HCT116 (cell line): ENCODE results near the gene DDX28. TPM values are rescaled to one million over a fixed set of nuclear protein-coding genes. Genes with fewer than 3 reads are reported as not detected.

Source experiments
- ATAC-seq: fragments of 200-7000 bp; cut with Tn5 transposase; 2 replicates; pipeline ENCODE4 v1.9.1; 2020; ENCODE audit warnings: mild to moderate bottlenecking, moderate library complexity
- BruUV-seq: library from RNA; stranded (reverse); fragments of 400-500 nt; replicated peaks from 2 replicates; lab custom pipeline; 2021; lab: Mats Ljungman, UMichigan
- CTCF ChIA-PET: fragments of 300-600 bp; sonication (Branson Sonifier 250); formaldehyde crosslinking; loops from one replicate; lab custom pipeline; 2021; ENCODE audit warnings: antibody characterized with exemption; lab: Charles Lee
- POLR2A ChIA-PET: fragments of 300-600, 350-600 bp; sonication (Branson Sonifier 250); formaldehyde crosslinking; loops from one replicate; lab custom pipeline; 2021; ENCODE audit warnings: antibody characterized with exemption; lab: Charles Lee
- RAD21 ChIA-PET, 2 experiments: fragments of 300-600 bp; sonication (Branson Sonifier 250); formaldehyde crosslinking; loops; one replicate each; lab custom pipeline; 2023; ENCODE audit warnings: low total read pairs in 2 of 2; ENCODE audit not compliant: uncharacterized antibody in 2 of 2, unreplicated experiment in 2 of 2, low non-redundant PET in 1 of 2; lab: Charles Lee
- DNase-seq: peaks from one replicate; pipeline ENCODE4 v3.0.0-alpha.2; 2010; ENCODE audit warnings: low read depth, low spot score
- H2AFZ ChIP-seq: fragments of 200-600 bp; shearing (Covaris generic), sonication (generic); 2 replicates; pipeline ENCODE4 v1.6.1; 2017; ENCODE audit warnings: low read depth, mixed run types, mixed read lengths, antibody characterized with exemption, low read length; ENCODE audit not compliant: poor library complexity, severe bottlenecking
- H3K27ac ChIP-seq: 2 replicates; pipeline ENCODE4 v1.5.1; 2012; ENCODE audit warnings: low read depth, low read length
- H3K27me3 ChIP-seq: fragments of 200-600 bp; sonication (generic); 2 replicates; pipeline ENCODE4 v1.6.1; 2016; ENCODE audit warnings: mixed run types, low read length, mixed read lengths; ENCODE audit not compliant: insufficient read depth
- H3K36me3 ChIP-seq, 2 experiments: fragments of 200-500 bp in 1 of 2; fragments of 200-600 bp in 1 of 2; sonication (Bioruptor generic) in 1 of 2; sonication (generic) in 1 of 2; 2 replicates each; pipeline versions ENCODE4 v1.5.1 to v1.6.1; 2014 to 2016; ENCODE audit warnings: low read length in 2 of 2, inconsistent platforms in 1 of 2, mixed read lengths in 1 of 2, mixed run types in 1 of 2; ENCODE audit not compliant: insufficient read depth in 2 of 2, control insufficient read depth in 1 of 2
- H3K4me1 ChIP-seq, 2 experiments: fragments of 200-600 bp in 1 of 2; sonication (generic) in 1 of 2; 2 replicates each; pipeline versions ENCODE4 v1.5.1 to v1.6.1; 2012 to 2017; ENCODE audit warnings: low read length in 2 of 2, inconsistent platforms in 1 of 2, mild to moderate bottlenecking in 1 of 2, mixed read lengths in 1 of 2, mixed run types in 1 of 2, moderate library complexity in 1 of 2; ENCODE audit not compliant: insufficient read depth in 2 of 2, control insufficient read depth in 1 of 2
- H3K4me2 ChIP-seq: fragments of 200-600 bp; sonication (generic); 2 replicates; pipeline ENCODE4 v1.6.1; 2017; ENCODE audit warnings: mixed run types, low read length, mixed read lengths
- H3K4me3 ChIP-seq, 2 experiments: fragments of 200-600 bp in 1 of 2; sonication (generic) in 1 of 2; replicated peaks in 1 of 2; 2 replicates each; pipeline ENCODE4 v1.5.1; 2011 to 2016; ENCODE audit warnings: low read length in 2 of 2, control low read depth in 1 of 2, low read depth in 1 of 2, mild to moderate bottlenecking in 1 of 2, mixed read lengths in 1 of 2, mixed run types in 1 of 2
- H3K79me2 ChIP-seq: fragments of 200-600 bp; sonication (generic); 2 replicates; pipeline ENCODE4 v1.6.1; 2017; ENCODE audit warnings: mild to moderate bottlenecking, mixed run types, low read length, moderate library complexity, mixed read lengths; ENCODE audit not compliant: insufficient read depth
- H3K9ac ChIP-seq: fragments of 200-600 bp; sonication (generic); 2 replicates; pipeline ENCODE4 v1.6.1; 2016; ENCODE audit warnings: low read length, mixed read lengths
- H3K9me2 ChIP-seq: fragments of 200-600 bp; sonication (generic), shearing (Covaris generic); 2 replicates; pipeline ENCODE4 v1.6.1; 2017; ENCODE audit warnings: mixed run types, mild to moderate bottlenecking, moderate library complexity; ENCODE audit not compliant: insufficient read depth
- H3K9me3 ChIP-seq, 2 experiments: fragments of 200-500 bp in 1 of 2; fragments of 200-600 bp in 1 of 2; sonication (Bioruptor generic) in 1 of 2; sonication (generic) in 1 of 2; 2 replicates each; pipeline ENCODE4 v1.6.1; 2014 to 2017; ENCODE audit warnings: low read length in 2 of 2, mixed read lengths in 2 of 2, inconsistent platforms in 1 of 2, low read depth in 1 of 2, mild to moderate bottlenecking in 1 of 2, mixed run types in 1 of 2, moderate library complexity in 1 of 2; ENCODE audit not compliant: control insufficient read depth in 1 of 2, insufficient read depth in 1 of 2
- H4K20me1 ChIP-seq: fragments of 200-600 bp; sonication (generic), shearing (Covaris generic); 2 replicates; pipeline ENCODE4 v1.6.1; 2017; ENCODE audit warnings: mixed run types, mild to moderate bottlenecking, moderate library complexity; ENCODE audit not compliant: insufficient read depth
- CBX3 ChIP-seq: IDR thresholded peaks from 2 replicates; pipeline ENCODE4 v1.6.1; 2012; ENCODE audit warnings: low read depth
- CEBPB ChIP-seq: IDR thresholded peaks from 2 replicates; pipeline ENCODE4 v1.6.1; 2012; ENCODE audit warnings: low read depth
- ELF1 ChIP-seq: IDR thresholded peaks from 2 replicates; pipeline ENCODE4 v1.6.1; 2012; ENCODE audit warnings: low read depth, borderline replicate concordance
- JUND ChIP-seq: IDR thresholded peaks from 2 replicates; pipeline ENCODE4 v1.6.1; 2012
- RAD21 ChIP-seq: IDR thresholded peaks from 2 replicates; pipeline ENCODE4 v1.6.1; 2012; ENCODE audit warnings: low read depth, mild to moderate bottlenecking
- SIN3A ChIP-seq: IDR thresholded peaks from 2 replicates; pipeline ENCODE4 v1.6.1; 2012; ENCODE audit warnings: low read depth
- SP1 ChIP-seq: IDR thresholded peaks from 2 replicates; pipeline ENCODE4 v1.6.1; 2012; ENCODE audit warnings: low read depth
- TCF7L2 ChIP-seq: IDR thresholded peaks from 2 replicates; pipeline ENCODE4 v1.7.0; 2011; ENCODE audit warnings: borderline replicate concordance, inconsistent platforms; ENCODE audit not compliant: insufficient read depth, insufficient read length; ENCODE audit errors: extremely low read depth
- YY1 ChIP-seq: IDR thresholded peaks from 2 replicates; pipeline ENCODE4 v1.6.1; 2011; ENCODE audit warnings: low read length, low read depth, moderate library complexity, mild to moderate bottlenecking; ENCODE audit not compliant: insufficient replicate concordance; ENCODE audit errors: extremely low read depth
- ZFX ChIP-seq: fragments of 450-650 bp; IDR thresholded peaks from 2 replicates; pipeline ENCODE4 v1.6.1; 2017
- ZNF274 ChIP-seq: fragments of 200-500 bp; sonication (Bioruptor generic); IDR thresholded peaks from 2 replicates; pipeline ENCODE4 v1.6.1; 2014; ENCODE audit warnings: mild to moderate bottlenecking, low read depth, low read length, inconsistent platforms
- intact Hi-C: fragments of 100-400 bp; cut with micrococcal nuclease; formaldehyde crosslinking; loops from 2 replicates; pipeline ENCODE4 v1.10.0; 2022
- total RNA-seq: library from RNA; stranded (reverse); gene quantifications from one replicate; pipeline ENCODE4 v1.2.1, GENCODE V29; 2021; ENCODE audit not compliant: unreplicated experiment
- TF ChIP-seq, protein P1 (sequence below): IDR thresholded peaks from 2 replicates; pipeline ENCODE4 v1.6.1; 2011; ENCODE audit warnings: mild to moderate bottlenecking, low read length, moderate library complexity; ENCODE audit not compliant: insufficient replicate concordance; ENCODE audit errors: extremely low read depth
- TF ChIP-seq, protein P2 (sequence below), 3 experiments: fragments of 200-600 bp in 1 of 3; sonication (generic) in 1 of 3; IDR thresholded peaks in 2 of 3; conservative IDR thresholded peaks in 1 of 3; 2 replicates each; pipeline ENCODE4 v1.5.1; 2012 to 2017; ENCODE audit warnings: low read depth in 2 of 3, low read length in 2 of 3, antibody characterized with exemption in 1 of 3, borderline replicate concordance in 1 of 3, control low read depth in 1 of 3, mild to moderate bottlenecking in 1 of 3, mixed read lengths in 1 of 3, mixed run types in 1 of 3, moderate library complexity in 1 of 3; ENCODE audit not compliant: insufficient read depth in 1 of 3
- TF ChIP-seq, protein P3 (sequence below): IDR thresholded peaks from 2 replicates; pipeline ENCODE4 v1.6.1; 2012

DDX28 gene
- total RNA-seq, 1 experiment from 2014 or later, result 13.8 TPM

DNA sequence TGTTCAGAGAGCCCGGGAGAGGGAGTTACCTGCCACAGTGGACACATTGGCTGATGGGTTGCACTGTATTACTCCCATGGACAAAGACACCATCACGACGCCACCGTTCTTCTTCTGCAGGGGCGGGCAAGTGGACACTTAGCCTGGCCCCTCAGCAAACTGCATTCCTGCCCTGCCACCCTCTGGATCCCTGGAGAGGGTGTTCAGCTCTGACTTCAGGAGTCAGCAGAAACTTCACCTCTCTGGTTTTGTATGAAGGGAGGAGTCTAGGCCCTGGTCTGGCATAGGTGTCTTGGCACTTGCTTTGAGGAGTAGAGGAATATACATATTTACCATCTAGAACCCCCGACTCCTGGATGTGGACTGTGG, 33.0 kb downstream of the DDX28 start:
- no peaks in the 10 kb centered on the region for H3K79me2 ChIP-seq
- no peak for TF ChIP-seq SIN3A
- TF ChIP-seq, all 23 proteins: peak for 0
- H3K4me3 ChIP-seq, result no peak overlapping the region
- H3K4me1 ChIP-seq, result peaks cover 5 to 13% of the 10 kb centered on the region in 2 experiments; a peak in 3 of 4 replicates
- no peak overlapping the region for H3K9ac ChIP-seq
- H3K36me3 ChIP-seq, result no peaks in the 10 kb centered on the region
- BruUV-seq, result no TSS peak
- no peak for DNase-seq
- ATAC-seq, result no peak
- intact Hi-C loops, result no loop called here
- no peak overlapping the region for H2AFZ ChIP-seq
- no peaks in the 10 kb centered on the region for H4K20me1 ChIP-seq
- ChIA-PET CTCF (no interaction called here), POLR2A (no interaction called here), RAD21 (no interaction called here)
- H3K27ac ChIP-seq, result no peak overlapping the region
- no peak overlapping the region for H3K4me2 ChIP-seq
- no peaks in the 10 kb centered on the region for H3K27me3 ChIP-seq
- no peaks in the 10 kb centered on the region for H3K9me2 ChIP-seq
- no peaks in the 10 kb centered on the region for H3K9me3 ChIP-seq

DNA sequence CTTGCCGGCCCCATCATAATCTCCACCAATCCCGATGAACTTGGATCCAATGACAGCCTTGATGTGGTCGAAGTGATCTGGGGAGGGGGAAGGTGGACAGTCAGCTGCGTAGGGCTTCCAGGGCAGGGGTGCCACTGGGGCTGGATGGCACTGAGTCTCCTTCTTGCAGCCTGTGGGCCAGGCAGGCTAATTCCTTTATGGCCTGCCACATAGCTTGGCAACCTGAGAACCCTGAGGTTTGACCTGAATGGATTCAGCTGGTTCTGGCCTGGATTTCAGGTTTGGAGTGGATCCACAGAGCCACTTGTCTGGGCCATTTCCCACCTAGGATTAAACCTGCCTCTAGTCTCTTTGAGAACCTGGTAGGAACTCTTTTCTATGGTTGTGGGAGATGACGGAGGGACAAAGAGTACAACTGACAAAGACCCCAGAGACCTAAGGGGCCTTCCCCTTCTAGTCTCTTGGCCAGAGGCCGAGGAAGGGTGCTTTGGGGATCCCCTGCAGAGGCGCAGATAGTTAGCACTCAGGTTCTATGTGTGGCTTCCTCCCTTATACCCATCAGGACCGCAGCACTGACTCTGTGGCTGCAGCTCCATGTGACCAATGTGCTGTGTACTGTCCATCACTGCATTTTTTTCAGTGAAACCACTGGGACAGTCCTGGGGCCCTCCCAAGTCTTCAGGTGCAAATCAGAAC, 33.6 kb downstream of the DDX28 start:
- RAD21 ChIA-PET, result no interaction called here
- POLR2A ChIA-PET, result no interaction called here
- no peaks in the 10 kb centered on the region for H4K20me1 ChIP-seq
- no peak overlapping the region for H3K4me3 ChIP-seq
- H3K9me2 ChIP-seq, result no peaks in the 10 kb centered on the region
- intact Hi-C loops, result no loop called here
- no peak overlapping the region for H3K27ac ChIP-seq
- H2AFZ ChIP-seq, result no peak overlapping the region
- H3K27me3 ChIP-seq, result no peaks in the 10 kb centered on the region
- ATAC-seq (no peak), DNase-seq (no peak)
- H3K9me3 ChIP-seq, result no peaks in the 10 kb centered on the region
- peaks cover 5 to 13% of the 10 kb centered on the region in 2 experiments; a peak in 3 of 4 replicates for H3K4me1 ChIP-seq
- H3K36me3 ChIP-seq, result no peaks in the 10 kb centered on the region
- no TSS peak for BruUV-seq
- no peak overlapping the region for H3K4me2 ChIP-seq
- CTCF ChIA-PET, result no interaction called here
- H3K9ac ChIP-seq, result no peak overlapping the region
- H3K79me2 ChIP-seq, result no peaks in the 10 kb centered on the region
- TF ChIP-seq SIN3A (no peak), YY1 (no peak), ELF1 (no peak), ZFX (no peak), CEBPB (no peak), RAD21 (no peak), TCF7L2 (no peak), JUND (no peak), ZNF274 (no peak), SP1 (no peak), CBX3 (no peak)
- TF ChIP-seq, protein P1, sequence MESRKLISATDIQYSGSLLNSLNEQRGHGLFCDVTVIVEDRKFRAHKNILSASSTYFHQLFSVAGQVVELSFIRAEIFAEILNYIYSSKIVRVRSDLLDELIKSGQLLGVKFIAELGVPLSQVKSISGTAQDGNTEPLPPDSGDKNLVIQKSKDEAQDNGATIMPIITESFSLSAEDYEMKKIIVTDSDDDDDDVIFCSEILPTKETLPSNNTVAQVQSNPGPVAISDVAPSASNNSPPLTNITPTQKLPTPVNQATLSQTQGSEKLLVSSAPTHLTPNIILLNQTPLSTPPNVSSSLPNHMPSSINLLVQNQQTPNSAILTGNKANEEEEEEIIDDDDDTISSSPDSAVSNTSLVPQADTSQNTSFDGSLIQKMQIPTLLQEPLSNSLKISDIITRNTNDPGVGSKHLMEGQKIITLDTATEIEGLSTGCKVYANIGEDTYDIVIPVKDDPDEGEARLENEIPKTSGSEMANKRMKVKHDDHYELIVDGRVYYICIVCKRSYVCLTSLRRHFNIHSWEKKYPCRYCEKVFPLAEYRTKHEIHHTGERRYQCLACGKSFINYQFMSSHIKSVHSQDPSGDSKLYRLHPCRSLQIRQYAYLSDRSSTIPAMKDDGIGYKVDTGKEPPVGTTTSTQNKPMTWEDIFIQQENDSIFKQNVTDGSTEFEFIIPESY, result no peak
- TF ChIP-seq, protein P2, sequence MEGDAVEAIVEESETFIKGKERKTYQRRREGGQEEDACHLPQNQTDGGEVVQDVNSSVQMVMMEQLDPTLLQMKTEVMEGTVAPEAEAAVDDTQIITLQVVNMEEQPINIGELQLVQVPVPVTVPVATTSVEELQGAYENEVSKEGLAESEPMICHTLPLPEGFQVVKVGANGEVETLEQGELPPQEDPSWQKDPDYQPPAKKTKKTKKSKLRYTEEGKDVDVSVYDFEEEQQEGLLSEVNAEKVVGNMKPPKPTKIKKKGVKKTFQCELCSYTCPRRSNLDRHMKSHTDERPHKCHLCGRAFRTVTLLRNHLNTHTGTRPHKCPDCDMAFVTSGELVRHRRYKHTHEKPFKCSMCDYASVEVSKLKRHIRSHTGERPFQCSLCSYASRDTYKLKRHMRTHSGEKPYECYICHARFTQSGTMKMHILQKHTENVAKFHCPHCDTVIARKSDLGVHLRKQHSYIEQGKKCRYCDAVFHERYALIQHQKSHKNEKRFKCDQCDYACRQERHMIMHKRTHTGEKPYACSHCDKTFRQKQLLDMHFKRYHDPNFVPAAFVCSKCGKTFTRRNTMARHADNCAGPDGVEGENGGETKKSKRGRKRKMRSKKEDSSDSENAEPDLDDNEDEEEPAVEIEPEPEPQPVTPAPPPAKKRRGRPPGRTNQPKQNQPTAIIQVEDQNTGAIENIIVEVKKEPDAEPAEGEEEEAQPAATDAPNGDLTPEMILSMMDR (IDR thresholded peaks at IDR 0.05 in 2 of 3, conservative IDR thresholded peaks at IDR 0.05 in 1 of 3; ENCODE audit: borderline replicate concordance in 1 of 3, insufficient read depth in 1 of 3, low read depth in 2 of 3, low read length in 2 of 3), result no peak
- TF ChIP-seq, protein P3, sequence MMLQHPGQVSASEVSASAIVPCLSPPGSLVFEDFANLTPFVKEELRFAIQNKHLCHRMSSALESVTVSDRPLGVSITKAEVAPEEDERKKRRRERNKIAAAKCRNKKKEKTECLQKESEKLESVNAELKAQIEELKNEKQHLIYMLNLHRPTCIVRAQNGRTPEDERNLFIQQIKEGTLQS, result no peak
